RPMI8226 (cell line): ENCODE data around the gene CCDC159.
"Not testable (repeated sequence)": the region's sequence is repeated elsewhere in the genome, so short reads cannot be mapped to it uniquely, and the experiment has no call there.

Experiments used
- DNase-seq: peaks from one replicate; pipeline ENCODE4 v3.0.0-alpha.2; 2015

The CCDC159 gene

GRCh38 chr19:11346104-11346940, at the start of gene CCDC159, which contains the start of gene TMEM205:
TSS of gene CCDC159 (plus strand) at chr19:11346519. CDS start at chr19:11346607, 88 bp downstream.
TSS of gene TMEM205 (minus strand) at chr19:11346268. CDS start at chr19:11345619, 649 bp downstream.
- peak; percentile 100 for DNase-seq

GRCh38 chr19:11299946-11300810, 46.1 kb upstream of the CCDC159 start:
- DNase-seq = no peak

GRCh38 chr19:11300811-11301120, 45.6 kb upstream of the CCDC159 start:
- DNase-seq = no peak

GRCh38 chr19:11304936-11305335, 41.4 kb upstream of the CCDC159 start:
- no peak for DNase-seq

GRCh38 chr19:11306337-11306736, 40.0 kb upstream of the CCDC159 start:
- no peak for DNase-seq

GRCh38 chr19:11320278-11320995, 25.9 kb upstream of the CCDC159 start:
- DNase-seq = peak; percentile 37

- DNase-seq = no peak
Measured at GRCh38 chr19:11321191-11322126, 24.9 kb upstream of the CCDC159 start.

- no peak for DNase-seq
Measured at GRCh38 chr19:11322269-11323024, 23.9 kb upstream of the CCDC159 start.

GRCh38 chr19:11323601-11324078, 22.7 kb upstream of the CCDC159 start:
- no peak for DNase-seq

GRCh38 chr19:11324079-11324661, 22.1 kb upstream of the CCDC159 start:
- peak; percentile 91 for DNase-seq

- no peak for DNase-seq
Measured at GRCh38 chr19:11324748-11325389, 21.4 kb upstream of the CCDC159 start.

GRCh38 chr19:11325544-11325943, 20.8 kb upstream of the CCDC159 start:
- DNase-seq = no peak

- DNase-seq = no peak
Measured at GRCh38 chr19:11330127-11330526, 16.2 kb upstream of the CCDC159 start.

- no peak for DNase-seq
Measured at GRCh38 chr19:11331502-11331901, 14.8 kb upstream of the CCDC159 start.

GRCh38 chr19:11332822-11333221, 13.5 kb upstream of the CCDC159 start:
- DNase-seq = no peak

GRCh38 chr19:11333838-11334237, 12.5 kb upstream of the CCDC159 start:
- DNase-seq = not testable (repeated sequence)

GRCh38 chr19:11335449-11336146, 10.7 kb upstream of the CCDC159 start:
- DNase-seq = no peak

GRCh38 chr19:11337080-11337479, 9.2 kb upstream of the CCDC159 start:
- DNase-seq = no peak

GRCh38 chr19:11338121-11338520, 8.2 kb upstream of the CCDC159 start:
- DNase-seq = no peak
